Karpas-422 (cell line): ENCODE measurements around the gene ZNF454. TPM values are rescaled to one million over a fixed set of nuclear protein-coding genes. Genes with fewer than 3 reads are reported as not detected.

ENCODE experiments used
- DNase-seq: peaks from one replicate; pipeline ENCODE4 v3.0.0-alpha.2; 2015
- H2AFZ ChIP-seq: fragments of 200-600 bp; sonication (generic); 2 replicates; pipeline ENCODE4 v1.6.1; 2014; ENCODE audit warnings: antibody characterized with exemption, low read length, mixed read lengths
- H3K27ac ChIP-seq: fragments of 200-600 bp; sonication (generic); 2 replicates; pipeline ENCODE4 v1.5.1; 2014; ENCODE audit warnings: mild to moderate bottlenecking, low read length, moderate library complexity
- H3K27me3 ChIP-seq: fragments of 200-600 bp; sonication (generic); 2 replicates; pipeline ENCODE4 v1.6.1; 2014; ENCODE audit warnings: low read length, mixed read lengths
- H3K36me3 ChIP-seq: fragments of 200-600 bp; sonication (generic); 2 replicates; pipeline ENCODE4 v1.6.1; 2014; ENCODE audit warnings: low read length, mixed read lengths; ENCODE audit not compliant: insufficient read depth
- H3K4me1 ChIP-seq: fragments of 200-600 bp; sonication (generic); 2 replicates; pipeline ENCODE4 v1.6.1; 2014; ENCODE audit warnings: mild to moderate bottlenecking, low read length, mixed read lengths
- H3K4me2 ChIP-seq: fragments of 200-600 bp; sonication (generic); 2 replicates; pipeline ENCODE4 v1.6.1; 2014; ENCODE audit warnings: low read length, low read depth, mild to moderate bottlenecking; ENCODE audit not compliant: poor library complexity, severe bottlenecking
- H3K4me3 ChIP-seq: fragments of 200-600 bp; sonication (generic); 2 replicates; pipeline ENCODE4 v1.5.1; 2014; ENCODE audit warnings: mild to moderate bottlenecking, antibody characterized with exemption, low read length, mixed read lengths
- H3K79me2 ChIP-seq: fragments of 200-600 bp; sonication (generic); 2 replicates; pipeline ENCODE4 v1.6.1; 2014; ENCODE audit warnings: mild to moderate bottlenecking, low read length, mixed read lengths
- H3K9ac ChIP-seq: fragments of 200-600 bp; sonication (generic); 2 replicates; pipeline ENCODE4 v1.6.0; 2014; ENCODE audit warnings: low read length
- H3K9me2 ChIP-seq: fragments of 200-600 bp; sonication (generic), shearing (Covaris generic); replicated peaks from 2 replicates; pipeline ENCODE4 v1.6.0; 2014; ENCODE audit warnings: mild to moderate bottlenecking, low read length, moderate library complexity; ENCODE audit not compliant: insufficient read depth
- H3K9me3 ChIP-seq: fragments of 300-700, 200-600 bp; sonication (generic); 2 replicates; pipeline ENCODE4 v1.6.1; 2014; ENCODE audit warnings: low read length, mixed read lengths
- H4K20me1 ChIP-seq: fragments of 200-600 bp; sonication (generic); 2 replicates; pipeline ENCODE4 v1.6.1; 2014; ENCODE audit warnings: mild to moderate bottlenecking, antibody characterized with exemption, low read length, low read depth; ENCODE audit not compliant: insufficient read depth
- total RNA-seq: library from RNA; depleted of rRNA; stranded (reverse); fragments of >200 nt; shearing (Covaris generic); gene quantifications from 2 replicates; pipeline ENCODE4 v1.2.3, GENCODE V29; 2014; ENCODE audit warnings: low replicate concordance; rRNA removed

ZNF454 gene
- not detected in 2 replicates for total RNA-seq

- H4K20me1 ChIP-seq: no peaks in the 10 kb centered on the region
- no peaks in the 10 kb centered on the region for H3K36me3 ChIP-seq
- peaks cover 21% of the 10 kb centered on the region for H3K9me3 ChIP-seq
- no peak within 1 kb of the TSS for H3K27ac ChIP-seq
- no peaks in the 10 kb centered on the region for H3K9me2 ChIP-seq
- H3K79me2 ChIP-seq: no peaks in the 10 kb centered on the region
- H2AFZ ChIP-seq: no peak within 1 kb of the TSS
- no peak within 1 kb of the TSS for H3K4me3 ChIP-seq
- no peaks in the 10 kb centered on the region for H3K4me1 ChIP-seq
- no peak for DNase-seq
- H3K27me3 ChIP-seq: no peaks in the 10 kb centered on the region
- H3K4me2 ChIP-seq: no peak within 1 kb of the TSS
- no peak within 1 kb of the TSS for H3K9ac ChIP-seq
These were observed at the start of gene ZNF454 for GRCh38 chr5:178940569-178941360. Gene ZNF454 (plus strand): TSS chr5:178941198. CDS start chr5:178942792, 1,594 bp downstream.

GRCh38 chr5:178895615-178896571 lies 45.1 kb upstream of the ZNF454 start, which contains the start of gene ZFP2:
Gene ZFP2 (plus strand): TSS chr5:178895913. CDS start chr5:178931314, 35,401 bp downstream.
- Histone ChIP-seq H3K27ac (no peak within 1 kb of the TSS), H3K9me2 (no peaks in the 10 kb centered on the region), H3K79me2 (no peaks in the 10 kb centered on the region), H3K4me2 (no peak within 1 kb of the TSS), H3K27me3 (no peaks in the 10 kb centered on the region), H3K9ac (no peak within 1 kb of the TSS), H3K4me1 (no peaks in the 10 kb centered on the region), H2AFZ (no peak within 1 kb of the TSS), H3K36me3 (no peaks in the 10 kb centered on the region), H4K20me1 (no peaks in the 10 kb centered on the region), H3K9me3 (no peaks in the 10 kb centered on the region; the same call in 1 of the 2 replicates), H3K4me3 (no peak within 1 kb of the TSS)
- DNase-seq: no peak

- H2AFZ ChIP-seq: no peak overlapping the region
- H3K9me3 ChIP-seq: peaks cover 10% of the 10 kb centered on the region; the same call in 1 of the 2 replicates
- H3K27me3 ChIP-seq: no peaks in the 10 kb centered on the region
- H3K9me2 ChIP-seq: no peaks in the 10 kb centered on the region
- no peak overlapping the region for H3K4me3 ChIP-seq
- no peaks in the 10 kb centered on the region for H3K79me2 ChIP-seq
- no peak for DNase-seq
- no peak overlapping the region for H3K9ac ChIP-seq
- no peaks in the 10 kb centered on the region for H3K4me1 ChIP-seq
- no peaks in the 10 kb centered on the region for H4K20me1 ChIP-seq
- no peaks in the 10 kb centered on the region; the same call in 1 of the 2 replicates for H3K36me3 ChIP-seq
- no peak overlapping the region for H3K27ac ChIP-seq
- no peak overlapping the region for H3K4me2 ChIP-seq
These were observed 41.7 kb upstream of the ZNF454 start for GRCh38 chr5:178899289-178899688.

GRCh38 chr5:178902849-178903248 lies 38.1 kb upstream of the ZNF454 start:
- H3K27me3 ChIP-seq: no peaks in the 10 kb centered on the region
- H3K27ac ChIP-seq: no peak overlapping the region
- no peak for DNase-seq
- H3K4me3 ChIP-seq: no peak overlapping the region
- no peak overlapping the region for H3K9ac ChIP-seq
- no peaks in the 10 kb centered on the region for H3K9me2 ChIP-seq
- no peaks in the 10 kb centered on the region for H3K4me1 ChIP-seq
- no peak overlapping the region for H2AFZ ChIP-seq
- peaks cover 10% of the 10 kb centered on the region; the same call in 1 of the 2 replicates for H3K9me3 ChIP-seq
- no peaks in the 10 kb centered on the region; the same call in 1 of the 2 replicates for H3K36me3 ChIP-seq
- H3K79me2 ChIP-seq: no peaks in the 10 kb centered on the region
- no peaks in the 10 kb centered on the region for H4K20me1 ChIP-seq
- no peak overlapping the region for H3K4me2 ChIP-seq

GRCh38 chr5:178931846-178932760 lies 8.9 kb upstream of the ZNF454 start:
- Histone ChIP-seq H3K36me3 (no peaks in the 10 kb centered on the region), H3K4me1 (no peaks in the 10 kb centered on the region), H3K4me3 (no peak overlapping the region), H4K20me1 (no peaks in the 10 kb centered on the region), H3K79me2 (no peaks in the 10 kb centered on the region), H3K9me2 (no peaks in the 10 kb centered on the region), H3K9me3 (peaks cover 51% of the 10 kb centered on the region), H3K9ac (no peak overlapping the region), H3K27ac (no peak overlapping the region), H2AFZ (no peak overlapping the region), H3K27me3 (no peaks in the 10 kb centered on the region), H3K4me2 (no peak overlapping the region)
- no peak for DNase-seq

- no peaks in the 10 kb centered on the region for H4K20me1 ChIP-seq
- H3K36me3 ChIP-seq: no peaks in the 10 kb centered on the region
- H2AFZ ChIP-seq: no peak overlapping the region
- no peaks in the 10 kb centered on the region for H3K27me3 ChIP-seq
- H3K27ac ChIP-seq: no peak overlapping the region
- no peak overlapping the region for H3K4me2 ChIP-seq
- no peaks in the 10 kb centered on the region for H3K9me2 ChIP-seq
- no peaks in the 10 kb centered on the region for H3K4me1 ChIP-seq
- no peak overlapping the region for H3K4me3 ChIP-seq
- H3K79me2 ChIP-seq: no peaks in the 10 kb centered on the region
- no peak for DNase-seq
- no peak overlapping the region for H3K9ac ChIP-seq
- H3K9me3 ChIP-seq: peaks cover 21% of the 10 kb centered on the region
These were observed 363 bp downstream of the ZNF454 start for GRCh38 chr5:178941361-178941760.

- Histone ChIP-seq H3K9me3 (peaks cover 54% of the 10 kb centered on the region), H3K36me3 (no peaks in the 10 kb centered on the region), H3K9me2 (no peaks in the 10 kb centered on the region), H3K27ac (no peak overlapping the region), H3K4me2 (no peak overlapping the region), H3K79me2 (no peaks in the 10 kb centered on the region), H3K9ac (no peak overlapping the region), H3K27me3 (no peaks in the 10 kb centered on the region), H3K4me3 (no peak overlapping the region), H2AFZ (no peak overlapping the region), H4K20me1 (no peaks in the 10 kb centered on the region), H3K4me1 (no peaks in the 10 kb centered on the region)
- no peak for DNase-seq
These were observed 24.6 kb downstream of the ZNF454 start for GRCh38 chr5:178965465-178966055.
